IMR-90 (cell line): ENCODE data around the gene ATG9B. TPM values are rescaled to one million over a fixed set of nuclear protein-coding genes. Genes with fewer than 3 reads are reported as not detected.

Experiments used
- ATAC-seq: fragments of 200-7000 bp; cut with Tn5 transposase; 2 replicates; pipeline ENCODE4 v1.9.1; 2020; ENCODE audit warnings: low read depth, mild to moderate bottlenecking, moderate library complexity
- BruUV-seq: library from RNA; stranded (reverse); fragments of 400-500 nt; replicated peaks from 2 replicates; lab custom pipeline; 2021; lab: Mats Ljungman, UMichigan
- CTCF ChIA-PET: fragments of 300-600 bp; formaldehyde crosslinking; extraction: SDS; loops from one replicate; lab custom pipeline; 2021; ENCODE audit warnings: antibody characterized with exemption; lab: Yijun Ruan, JAX
- POLR2A ChIA-PET: fragments of 300-600 bp; sonication (Branson Sonifier 250); formaldehyde crosslinking; loops from one replicate; lab custom pipeline; 2022; ENCODE audit warnings: antibody characterized with exemption; ENCODE audit not compliant: unreplicated experiment; lab: Charles Lee
- DNase-seq: peaks from one replicate; pipeline ENCODE4 v3.0.0; 2013
- H2AFZ ChIP-seq: replicated peaks from 2 replicates; pipeline ENCODE3; 2013; ENCODE audit warnings: low read length, mild to moderate bottlenecking; ENCODE audit not compliant: poor library complexity
- H2AK5ac ChIP-seq: 2 replicates; pipeline ENCODE4 v1.6.1; 2013; ENCODE audit warnings: low read depth, low read length, inconsistent platforms
- H2AK9ac ChIP-seq: replicated peaks from 2 replicates; pipeline ENCODE3; 2013; ENCODE audit warnings: mild to moderate bottlenecking, low read depth, low read length, moderate library complexity; ENCODE audit not compliant: poor library complexity
- H2BK120ac ChIP-seq: 2 replicates; pipeline ENCODE4 v1.6.1; 2013; ENCODE audit warnings: low read depth, low read length, inconsistent platforms
- H2BK15ac ChIP-seq: 3 replicates; pipeline ENCODE4 v1.6.1; 2013; ENCODE audit warnings: low read depth, low read length, inconsistent platforms
- H2BK20ac ChIP-seq: 2 replicates; pipeline ENCODE4 v1.6.1; 2013; ENCODE audit warnings: low read depth, mild to moderate bottlenecking, inconsistent platforms, low read length, moderate library complexity
- H2BK5ac ChIP-seq: 2 replicates; pipeline ENCODE4 v1.6.1; 2013; ENCODE audit warnings: mild to moderate bottlenecking, low read depth, low read length, inconsistent platforms; ENCODE audit not compliant: poor library complexity, severe bottlenecking
- H3K14ac ChIP-seq: replicated peaks from 2 replicates; pipeline ENCODE4 v1.6.1; 2013; ENCODE audit warnings: low read depth, low read length, inconsistent platforms
- H3K18ac ChIP-seq: 2 replicates; pipeline ENCODE4 v1.6.1; 2013; ENCODE audit warnings: low read depth, low read length, control low read depth
- H3K23ac ChIP-seq: 2 replicates; pipeline ENCODE4 v1.6.1; 2013; ENCODE audit warnings: low read depth, low read length, inconsistent platforms
- H3K27ac ChIP-seq: 2 replicates; pipeline ENCODE4 v1.5.1; 2013; ENCODE audit warnings: mild to moderate bottlenecking, control low read depth, low read length; ENCODE audit not compliant: insufficient read depth
- H3K27me3 ChIP-seq: 2 replicates; pipeline ENCODE4 v1.6.1; 2013; ENCODE audit warnings: low read length; ENCODE audit not compliant: control insufficient read depth, insufficient read depth
- H3K36me3 ChIP-seq: 2 replicates; pipeline ENCODE4 v1.6.1; 2013; ENCODE audit warnings: low read length, mixed read lengths; ENCODE audit not compliant: control insufficient read depth, insufficient read depth
- H3K4ac ChIP-seq: 2 replicates; pipeline ENCODE4 v1.6.1; 2013; ENCODE audit warnings: low read depth, low read length, inconsistent platforms
- H3K4me1 ChIP-seq: 2 replicates; pipeline ENCODE4 v1.6.1; 2013; ENCODE audit warnings: low read length, mixed read lengths; ENCODE audit not compliant: control insufficient read depth, insufficient read depth
- H3K4me2 ChIP-seq: 2 replicates; pipeline ENCODE4 v1.6.1; 2013; ENCODE audit warnings: low read depth, mild to moderate bottlenecking, control low read depth, low read length, moderate library complexity
- H3K4me3 ChIP-seq: 2 replicates; pipeline ENCODE4 v1.5.1; 2013; ENCODE audit warnings: low read depth, mild to moderate bottlenecking, control low read depth, low read length, moderate library complexity; ENCODE audit not compliant: insufficient read depth
- H3K56ac ChIP-seq: 2 replicates; pipeline ENCODE4 v1.6.1; 2013; ENCODE audit warnings: low read length, inconsistent platforms; ENCODE audit not compliant: insufficient read depth; ENCODE audit errors: extremely low read depth
- H3K79me1 ChIP-seq, 2 experiments: 2 replicates each; pipeline ENCODE4 v1.6.1; 2013; ENCODE audit warnings: low read length in 2 of 2, inconsistent platforms in 1 of 2, low read depth in 1 of 2
- H3K9ac ChIP-seq: 2 replicates; pipeline ENCODE4 v1.6.1; 2013; ENCODE audit warnings: low read depth, low read length, control low read depth
- H3K9me1 ChIP-seq: 2 replicates; pipeline ENCODE4 v1.6.1; 2013; ENCODE audit warnings: low read length, inconsistent platforms; ENCODE audit not compliant: insufficient read depth
- H3K9me3 ChIP-seq: 2 replicates; pipeline ENCODE4 v1.6.1; 2013; ENCODE audit warnings: low read length; ENCODE audit not compliant: control insufficient read depth, insufficient read depth
- H4K20me1 ChIP-seq: 2 replicates; pipeline ENCODE4 v1.6.1; 2013; ENCODE audit warnings: low read length, inconsistent platforms; ENCODE audit not compliant: insufficient read depth
- H4K5ac ChIP-seq: 2 replicates; pipeline ENCODE4 v1.6.1; 2013; ENCODE audit warnings: mild to moderate bottlenecking, low read depth, low read length, control low read depth
- H4K8ac ChIP-seq, 2 experiments: 2 replicates each; pipeline ENCODE4 v1.6.1; 2013; ENCODE audit warnings: low read depth in 2 of 2, low read length in 2 of 2, control low read depth in 1 of 2, inconsistent platforms in 1 of 2
- H4K91ac ChIP-seq: 2 replicates; pipeline ENCODE4 v1.6.1; 2013; ENCODE audit warnings: low read depth, low read length, inconsistent platforms; ENCODE audit not compliant: insufficient read depth
- BHLHE40 ChIP-seq: fragments of 150-350 bp; IDR thresholded peaks from 2 replicates; pipeline ENCODE4 v1.6.1; 2016; ENCODE audit warnings: mild to moderate bottlenecking, low read depth, low read length
- SMC3 ChIP-seq: fragments of 150-350 bp; IDR thresholded peaks from 2 replicates; pipeline ENCODE4 v1.6.1; 2016; ENCODE audit warnings: low read depth, mild to moderate bottlenecking, antibody characterized with exemption, low read length, moderate library complexity
- WGBS, 2 experiments: methylation state at CpG; one replicate each; pipeline versions ENCODE4 v1.1.5 to v1.1.7; 2013; ENCODE audit warnings: missing lambda C conversion rate in 2 of 2; ENCODE audit not compliant: insufficient read length in 1 of 2; ENCODE audit errors: extremely low coverage in 2 of 2; 5-methylcytosine and 5-hydroxymethylcytosine counted together
- dilution Hi-C: fragments of 300-500 bp; cut with HindIII; formaldehyde crosslinking; loops from one replicate; pipeline ENCODE4 v1.14.3; 2018; ENCODE audit warnings: low sequenced_read_pairs; ENCODE audit not compliant: unreplicated experiment
- in situ Hi-C: fragments of 300-500 bp; cut with MboI; formaldehyde crosslinking; loops from 3 replicates; pipeline ENCODE4 v1.14.3; 2019; ENCODE audit warnings: low sequenced_read_pairs, inconsistent platforms, mixed read lengths
- intact Hi-C: fragments of 100-400 bp; cut with micrococcal nuclease; formaldehyde crosslinking; loops from 2 replicates; pipeline ENCODE4 v1.10.0; 2022
- polyA plus RNA-seq, 3 experiments: library from polyadenylated mRNA; depleted of rRNA; stranded (reverse); fragments of >200 nt; gene quantifications; 2 replicates each; pipeline ENCODE4 v1.2.3, GENCODE V29; 2012; ENCODE audit warnings: low replicate concordance in 1 of 3
- total RNA-seq: library from RNA; depleted of rRNA; stranded (reverse); fragments of >200 nt; gene quantifications from 2 replicates; pipeline ENCODE4 v1.2.3, GENCODE V29; 2012

Gene ATG9B
- total and polyA plus RNA-seq, 2 of the 4 experiments (the other 2 are of a cell fraction), result 0.18 to 0.91 TPM

DNA sequence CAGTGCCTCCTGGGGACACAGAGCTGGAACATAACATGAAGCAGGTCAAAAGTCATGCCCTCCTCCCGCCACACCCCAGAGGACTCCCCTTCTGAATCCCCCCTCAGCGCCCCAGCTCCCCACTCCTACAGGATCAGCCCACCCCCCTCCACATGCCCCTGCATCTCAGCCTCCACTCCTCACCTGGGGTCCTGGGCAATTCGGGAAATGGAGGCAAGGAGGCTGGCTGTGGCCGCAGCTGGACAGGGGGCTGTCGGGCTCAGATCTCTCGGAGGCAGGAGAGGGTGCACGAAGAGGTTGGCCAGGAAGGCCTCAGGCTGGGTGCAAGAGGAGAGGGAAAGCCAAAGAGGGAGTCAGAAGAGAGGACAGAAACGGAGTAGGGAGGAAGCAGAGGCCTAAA is 7.8 kb downstream of the ATG9B start:
- no TSS peak for BruUV-seq

More for the DNA sequence above, 7.8 kb downstream of the ATG9B start:
- Histone ChIP-seq H3K56ac (no peak overlapping the region), H3K4me3 (no peak overlapping the region), H3K27me3 (peaks cover 51% of the 10 kb centered on the region), H4K8ac (no peak overlapping the region), H2AFZ (no peak overlapping the region), H3K79me1 (no peaks in the 10 kb centered on the region), H4K20me1 (no peaks in the 10 kb centered on the region), H2BK15ac (no peak overlapping the region), H3K9me3 (no peaks in the 10 kb centered on the region), H2AK9ac (no peak overlapping the region), H3K9ac (no peak overlapping the region), H3K14ac (no peak overlapping the region), H4K5ac (no peak overlapping the region), H3K18ac (no peak overlapping the region), H3K36me3 (no peaks in the 10 kb centered on the region), H3K23ac (no peak overlapping the region), H3K9me1 (no peaks in the 10 kb centered on the region), H3K4me1 (peaks cover 8% of the 10 kb centered on the region; the same call in 1 of the 2 replicates), H2BK20ac (no peak overlapping the region), H2AK5ac (no peak overlapping the region), H4K91ac (no peak overlapping the region), H3K27ac (no peak overlapping the region), H3K4me2 (no peak overlapping the region), H2BK5ac (no peak overlapping the region), H2BK120ac (no peak overlapping the region), H3K4ac (no peak overlapping the region)
- DNase-seq (no peak), ATAC-seq (no peak)
- no peak for TF ChIP-seq BHLHE40
- no peak for TF ChIP-seq SMC3
- dilution Hi-C loops, result no loop called here
- intact Hi-C loops, result no loop called here
- in situ Hi-C loops, result no loop called here
- CTCF ChIA-PET, result no interaction called here
- WGBS, 2 experiments, result 88% methylated on average over 5 of the region's 8 CpGs; no CpG with 5 or more reads in 1 of the 2 experiments
- POLR2A ChIA-PET, result interaction anchor here (0.6 kb wide), 1 partner anchor 269 kb away, joined by 17 read pairs; no protein-coding TSS in a partner anchor
